GM13976 (cell line): Measurements from ENCODE around the gene TNFRSF1B.

Experiments
- DNase-seq: peaks from one replicate; pipeline ENCODE4 v3.0.0; 2012; ENCODE audit warnings: low spot score
- in situ Hi-C: fragments of 300-500 bp; cut with MboI; formaldehyde crosslinking; loops from one replicate; pipeline ENCODE4 v1.12.0; 2022; ENCODE audit warnings: low sequenced_read_pairs, mixed read lengths, inconsistent platforms; ENCODE audit not compliant: unreplicated experiment
- TF ChIP-seq, protein P1 (sequence below): IDR thresholded peaks from 2 replicates; pipeline ENCODE4 v1.5.1; 2012; ENCODE audit warnings: borderline replicate concordance, mild to moderate bottlenecking; ENCODE audit not compliant: insufficient read depth; ENCODE audit errors: extremely low read depth, missing control alignments, control extremely low read depth

The TNFRSF1B gene

DNA sequence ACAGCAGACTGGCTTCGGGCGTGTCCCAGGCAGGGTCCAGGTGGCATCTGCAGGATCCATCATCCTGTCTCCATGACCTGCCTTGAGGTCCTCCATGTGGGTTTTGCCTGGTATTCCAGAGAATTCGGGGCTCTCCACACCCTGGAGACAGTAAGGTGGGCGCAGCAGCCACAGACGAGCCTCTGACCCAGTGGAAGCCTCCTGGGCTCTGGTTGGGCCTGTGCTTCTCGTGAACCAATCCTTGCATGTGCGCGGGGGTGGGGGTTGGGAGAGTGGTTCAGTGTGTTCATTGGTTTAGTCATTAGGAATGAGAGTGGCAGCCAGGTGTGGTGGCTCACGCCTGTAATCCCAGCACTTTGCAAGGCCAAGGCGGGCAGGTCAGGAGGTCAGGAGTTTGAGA is 32.1 kb upstream of the TNFRSF1B start:
- in situ Hi-C loops: no loop called here
- no peak for DNase-seq
- TF ChIP-seq, protein P1, sequence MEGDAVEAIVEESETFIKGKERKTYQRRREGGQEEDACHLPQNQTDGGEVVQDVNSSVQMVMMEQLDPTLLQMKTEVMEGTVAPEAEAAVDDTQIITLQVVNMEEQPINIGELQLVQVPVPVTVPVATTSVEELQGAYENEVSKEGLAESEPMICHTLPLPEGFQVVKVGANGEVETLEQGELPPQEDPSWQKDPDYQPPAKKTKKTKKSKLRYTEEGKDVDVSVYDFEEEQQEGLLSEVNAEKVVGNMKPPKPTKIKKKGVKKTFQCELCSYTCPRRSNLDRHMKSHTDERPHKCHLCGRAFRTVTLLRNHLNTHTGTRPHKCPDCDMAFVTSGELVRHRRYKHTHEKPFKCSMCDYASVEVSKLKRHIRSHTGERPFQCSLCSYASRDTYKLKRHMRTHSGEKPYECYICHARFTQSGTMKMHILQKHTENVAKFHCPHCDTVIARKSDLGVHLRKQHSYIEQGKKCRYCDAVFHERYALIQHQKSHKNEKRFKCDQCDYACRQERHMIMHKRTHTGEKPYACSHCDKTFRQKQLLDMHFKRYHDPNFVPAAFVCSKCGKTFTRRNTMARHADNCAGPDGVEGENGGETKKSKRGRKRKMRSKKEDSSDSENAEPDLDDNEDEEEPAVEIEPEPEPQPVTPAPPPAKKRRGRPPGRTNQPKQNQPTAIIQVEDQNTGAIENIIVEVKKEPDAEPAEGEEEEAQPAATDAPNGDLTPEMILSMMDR: no peak

DNA sequence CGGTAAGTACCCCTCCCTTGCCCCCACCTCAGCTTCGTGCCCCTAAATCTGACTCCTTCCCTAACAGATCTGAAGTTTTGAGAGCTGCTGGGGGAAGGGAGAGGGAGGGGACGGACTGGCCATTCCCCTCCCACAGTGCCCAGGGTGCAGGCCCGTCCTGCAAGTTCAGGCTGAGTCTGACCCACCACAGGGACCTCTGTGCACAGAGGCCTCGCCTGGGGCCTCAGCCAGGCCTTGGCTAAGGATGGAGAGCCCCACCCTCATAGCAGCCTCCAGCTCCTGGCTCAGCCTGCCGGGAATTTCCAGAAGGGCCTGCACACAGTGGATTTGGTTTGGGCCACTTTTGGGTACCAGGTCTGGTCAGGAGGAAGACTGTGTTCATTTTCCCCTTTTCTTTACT is 31.2 kb upstream of the TNFRSF1B start:
- TF ChIP-seq, protein P1: no peak
- in situ Hi-C loops: no loop called here
- no peak for DNase-seq

DNA sequence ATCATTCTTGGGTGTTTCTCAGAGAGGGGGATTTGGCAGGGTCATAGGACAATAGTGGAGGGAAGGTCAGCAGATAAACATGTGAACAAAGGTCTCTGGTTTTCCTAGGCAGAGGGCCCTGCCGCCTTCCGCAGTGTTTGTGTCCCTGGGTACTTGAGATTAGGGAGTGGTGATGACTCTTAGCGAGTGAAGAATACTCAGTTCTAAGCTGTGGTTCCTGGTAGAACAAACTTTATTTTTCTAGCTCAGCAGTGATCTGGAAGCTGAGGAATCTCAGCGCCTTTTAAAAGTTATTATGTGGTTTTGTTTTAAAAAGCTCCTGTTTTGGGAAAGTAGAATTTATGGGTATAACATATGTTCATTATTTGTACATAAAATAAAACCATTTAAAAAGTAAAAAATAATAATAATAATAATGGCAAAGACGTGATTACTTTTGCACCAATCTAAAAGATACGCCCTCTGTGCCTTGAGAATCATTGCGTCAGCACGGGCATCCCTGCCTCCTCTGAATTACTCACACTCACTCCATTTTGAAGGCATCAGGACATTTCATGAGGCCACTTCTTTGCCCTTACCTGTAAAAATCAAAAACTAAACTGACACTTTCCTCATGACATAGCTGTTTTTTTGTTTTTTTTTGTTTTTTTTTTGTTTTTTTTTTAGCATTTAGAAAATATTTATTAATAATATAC is 29.7 kb upstream of the TNFRSF1B start:
- TF ChIP-seq, protein P1: no peak
- in situ Hi-C loops: no loop called here
- DNase-seq: no peak

DNA sequence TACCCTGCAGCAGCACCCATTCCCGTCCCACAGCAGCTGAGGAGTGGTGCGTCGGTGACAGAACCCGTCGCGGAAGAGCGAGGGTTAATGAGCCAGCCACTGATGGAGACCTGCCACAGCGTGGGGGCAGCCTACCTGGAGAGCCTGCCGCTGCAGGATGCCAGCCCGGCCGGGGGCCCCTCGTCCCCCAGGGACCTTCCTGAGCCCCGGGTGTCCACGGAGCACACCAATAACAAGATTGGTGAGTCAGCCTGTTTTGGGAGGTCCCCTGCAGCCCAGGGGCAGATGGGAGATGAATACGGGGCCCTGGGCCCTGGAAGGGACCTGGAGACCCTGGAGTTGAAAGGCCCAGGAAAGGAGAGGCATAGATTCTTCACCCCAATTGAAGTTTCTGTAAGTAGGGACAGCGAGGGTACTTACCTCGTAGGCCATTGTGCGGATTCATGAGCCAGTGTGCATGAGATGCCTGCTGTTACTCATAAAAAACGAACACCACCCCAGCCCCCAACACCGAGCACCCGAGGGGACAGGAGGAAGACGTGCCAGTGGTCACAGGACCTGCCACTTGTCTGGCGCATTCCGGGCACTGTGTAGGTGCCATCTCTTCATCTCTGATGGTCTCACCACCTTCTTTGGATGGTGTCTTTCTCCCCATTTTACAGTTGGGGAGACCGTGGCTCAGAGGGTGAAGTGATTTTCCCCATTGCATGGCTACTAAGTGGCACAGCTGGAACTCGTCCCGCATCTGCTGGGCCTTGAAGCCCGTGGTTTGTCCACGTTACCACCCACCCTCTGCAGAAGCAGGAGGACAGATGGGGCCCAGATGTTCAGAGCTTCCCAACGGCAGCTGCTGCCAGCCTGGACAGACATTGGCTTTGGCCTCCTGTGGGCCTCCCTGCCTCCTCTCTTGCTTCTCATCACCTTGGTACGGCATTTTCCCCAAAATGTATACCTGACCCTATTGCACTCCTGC is 28.3 kb upstream of the TNFRSF1B start:
- TF ChIP-seq, protein P1: no peak
- in situ Hi-C loops: no loop called here

DNA sequence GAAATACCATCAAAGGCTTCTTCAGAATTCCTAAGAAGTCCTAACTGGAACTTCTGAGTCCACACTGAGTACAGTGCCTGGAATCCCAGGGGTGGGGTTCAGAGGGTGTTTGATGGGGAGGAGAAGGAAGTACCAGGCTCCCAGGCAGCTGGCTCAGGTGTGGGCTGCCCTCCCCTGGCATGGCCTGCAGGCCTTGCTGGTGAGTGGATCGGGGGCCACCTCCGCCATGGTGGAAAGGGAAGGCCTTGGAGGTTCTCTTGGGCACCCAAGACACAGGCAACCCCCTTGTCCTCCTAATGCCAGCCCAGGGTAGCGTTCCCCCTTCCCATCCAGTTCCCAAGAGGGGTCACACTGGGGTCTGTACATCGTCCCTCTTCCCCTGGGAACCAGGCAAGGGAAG is 26.8 kb upstream of the TNFRSF1B start:
- TF ChIP-seq, protein P1: no peak
- DNase-seq: no peak
- in situ Hi-C loops: no loop called here

More for the DNA sequence above, 28.3 kb upstream of the TNFRSF1B start:
- DNase-seq: no peak

DNA sequence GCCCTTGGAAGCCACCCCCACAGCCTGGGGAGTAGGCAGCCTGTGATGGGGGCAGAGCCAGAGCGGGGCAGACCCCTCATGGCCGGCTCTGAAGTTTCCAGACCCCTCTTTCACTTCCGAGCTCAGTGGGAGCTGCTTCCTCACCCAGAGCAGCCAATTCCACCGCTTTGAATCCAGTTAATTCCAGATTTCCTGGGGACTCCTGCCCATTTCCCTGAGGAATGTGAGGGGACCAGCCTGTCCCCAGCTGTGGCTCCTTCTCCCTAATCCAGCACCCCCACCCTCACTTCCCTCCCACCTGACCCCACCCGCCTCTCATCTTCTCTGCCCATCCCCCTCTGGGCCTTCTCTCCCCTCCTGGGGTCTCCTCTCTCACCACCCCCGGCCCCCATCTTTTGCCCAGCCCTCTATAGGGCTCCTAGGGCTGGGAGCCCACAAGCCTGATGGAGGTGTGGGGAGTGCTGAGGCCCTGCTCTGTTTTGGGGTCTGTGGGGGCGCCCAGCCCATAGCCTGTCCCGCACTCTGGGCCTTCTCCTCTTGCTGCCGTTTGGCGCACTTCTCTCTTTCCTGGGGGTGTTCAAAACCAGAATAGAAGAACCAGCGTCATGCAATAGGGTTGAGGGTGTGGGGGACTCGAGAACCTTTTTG is 26.2 kb upstream of the TNFRSF1B start:
- TF ChIP-seq, protein P1: no peak
- no peak for DNase-seq
- in situ Hi-C loops: no loop called here
